NCI-H82 treated with DMSO at 0.1 percent for 48 hours (cell line): ENCODE measurements around the gene MAPK12.
A peak's percentile ranks its signal among the peaks of the same experiment; 100 is the strongest.

Source experiments
- DNase-seq: peaks from one replicate; lab custom pipeline; 2025; ENCODE audit not compliant: unreplicated experiment; lab: John Stamatoyannopoulos, UW

Gene MAPK12

DNA sequence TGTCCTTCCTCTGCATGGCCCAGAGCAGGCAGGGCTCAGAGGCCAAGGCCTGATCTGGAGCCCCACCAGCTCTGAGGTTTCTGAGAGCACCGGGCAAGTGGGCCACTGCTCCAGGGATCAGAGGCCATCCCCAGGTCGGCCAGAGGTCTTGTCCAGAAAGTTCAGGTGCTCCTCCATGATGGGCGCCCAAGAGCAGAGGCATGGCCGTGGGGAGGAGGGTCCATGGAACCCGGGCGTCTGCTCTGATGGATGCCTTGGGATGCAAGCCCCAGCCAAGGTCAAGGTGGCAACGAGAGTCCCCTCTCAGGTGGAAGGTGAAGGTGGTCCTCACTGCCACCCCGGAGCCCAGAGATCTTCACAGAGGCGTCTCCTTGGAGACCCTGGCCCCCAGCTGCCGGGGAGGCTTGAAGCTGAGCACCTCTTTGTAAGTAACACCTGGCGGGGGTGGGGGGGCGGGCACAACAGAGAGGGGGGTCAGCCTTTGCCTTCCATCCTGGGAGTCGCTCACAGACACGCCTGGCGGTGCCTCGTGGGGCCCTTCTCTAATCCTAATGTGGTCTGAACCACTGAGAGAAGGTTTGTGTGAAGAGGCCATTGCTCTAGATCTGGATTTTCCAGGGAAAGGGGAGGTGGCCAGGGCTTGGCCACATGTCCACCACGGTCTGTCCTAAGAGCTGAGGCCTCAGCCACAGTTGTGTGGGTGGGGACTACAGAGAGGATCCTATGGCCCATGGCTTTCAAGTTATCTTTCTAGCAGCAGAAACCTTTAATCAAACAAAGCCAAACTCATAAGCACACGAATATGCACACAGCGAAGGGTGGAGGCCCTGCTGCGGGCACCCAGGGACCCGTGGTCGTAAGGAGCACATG lies 8.2 kb downstream of the MAPK12 start:
- DNase-seq, result no peak

DNA sequence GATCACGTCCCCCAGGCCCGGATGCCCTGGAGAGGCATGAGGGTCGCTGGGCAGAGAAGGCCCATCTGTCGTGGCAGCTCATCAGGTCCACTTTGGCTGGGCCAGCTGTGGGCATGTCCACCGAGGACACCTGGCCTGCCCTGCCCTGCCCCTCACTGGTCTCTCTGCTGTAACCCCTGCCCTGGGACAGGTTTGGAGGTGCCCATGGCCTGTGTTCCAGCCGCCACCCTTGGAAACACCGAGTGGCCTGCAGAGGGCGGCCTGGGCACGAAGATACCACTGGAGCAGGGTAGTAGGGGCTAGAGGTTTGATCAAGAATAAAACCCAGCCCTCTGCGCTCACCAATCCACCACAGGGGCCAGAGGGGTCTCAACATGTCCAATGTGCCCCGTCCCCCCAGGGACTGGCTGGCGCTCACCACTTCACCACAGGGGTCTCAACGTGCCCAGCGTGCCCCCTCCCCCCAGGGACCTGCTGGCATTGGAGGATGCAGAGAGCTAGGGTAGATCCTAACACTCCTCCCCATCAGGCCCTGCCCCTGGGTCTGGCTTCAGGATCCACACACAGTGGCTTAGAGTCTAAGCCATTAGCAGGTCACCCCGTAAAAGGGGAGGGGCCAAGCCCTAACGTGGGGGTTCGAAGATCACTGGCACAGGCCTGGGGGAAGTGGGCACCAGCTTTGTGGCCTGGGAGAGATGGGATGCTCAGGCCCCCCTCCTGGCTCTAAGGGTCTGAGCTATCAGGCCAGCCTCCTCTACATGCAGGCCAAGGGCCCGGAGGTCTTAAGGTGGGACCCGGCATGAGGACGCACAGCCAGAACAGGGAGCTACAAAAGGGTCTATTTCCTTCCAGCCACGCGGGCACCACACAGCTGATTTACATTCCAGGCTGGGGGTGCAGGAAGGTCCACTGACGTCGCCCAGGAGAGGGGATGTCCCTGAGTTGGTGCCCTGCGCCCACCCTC lies 9.1 kb downstream of the MAPK12 start:
- no peak for DNase-seq

- DNase-seq, result no peak
Measured at GRCh38 chr22:50251477-50252081, 9.9 kb downstream of the MAPK12 start.

GRCh38 chr22:50250555-50251476 lies 10.7 kb downstream of the MAPK12 start, which contains the start of gene HDAC10:
Gene HDAC10, minus strand, starts transcription at chr22:50251265. Its CDS starts 233 bp downstream, at chr22:50251032.
- DNase-seq, result no peak

DNA sequence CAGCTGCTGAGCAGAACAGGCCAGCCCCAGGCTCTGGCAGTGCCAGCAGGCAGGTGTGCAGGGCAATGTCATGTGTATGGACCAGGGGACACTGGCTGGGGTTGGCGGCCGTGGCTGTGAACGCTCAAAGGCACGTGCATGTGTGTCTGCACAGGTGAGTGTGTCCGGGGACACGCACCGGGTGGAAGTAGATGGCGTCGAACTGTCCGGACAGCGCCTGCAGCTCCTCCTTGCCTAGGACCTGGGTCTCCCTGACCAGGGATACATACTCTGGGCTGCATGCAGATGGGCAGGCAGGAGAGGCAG lies 11.3 kb downstream of the MAPK12 start:
- DNase-seq, result no peak

DNA sequence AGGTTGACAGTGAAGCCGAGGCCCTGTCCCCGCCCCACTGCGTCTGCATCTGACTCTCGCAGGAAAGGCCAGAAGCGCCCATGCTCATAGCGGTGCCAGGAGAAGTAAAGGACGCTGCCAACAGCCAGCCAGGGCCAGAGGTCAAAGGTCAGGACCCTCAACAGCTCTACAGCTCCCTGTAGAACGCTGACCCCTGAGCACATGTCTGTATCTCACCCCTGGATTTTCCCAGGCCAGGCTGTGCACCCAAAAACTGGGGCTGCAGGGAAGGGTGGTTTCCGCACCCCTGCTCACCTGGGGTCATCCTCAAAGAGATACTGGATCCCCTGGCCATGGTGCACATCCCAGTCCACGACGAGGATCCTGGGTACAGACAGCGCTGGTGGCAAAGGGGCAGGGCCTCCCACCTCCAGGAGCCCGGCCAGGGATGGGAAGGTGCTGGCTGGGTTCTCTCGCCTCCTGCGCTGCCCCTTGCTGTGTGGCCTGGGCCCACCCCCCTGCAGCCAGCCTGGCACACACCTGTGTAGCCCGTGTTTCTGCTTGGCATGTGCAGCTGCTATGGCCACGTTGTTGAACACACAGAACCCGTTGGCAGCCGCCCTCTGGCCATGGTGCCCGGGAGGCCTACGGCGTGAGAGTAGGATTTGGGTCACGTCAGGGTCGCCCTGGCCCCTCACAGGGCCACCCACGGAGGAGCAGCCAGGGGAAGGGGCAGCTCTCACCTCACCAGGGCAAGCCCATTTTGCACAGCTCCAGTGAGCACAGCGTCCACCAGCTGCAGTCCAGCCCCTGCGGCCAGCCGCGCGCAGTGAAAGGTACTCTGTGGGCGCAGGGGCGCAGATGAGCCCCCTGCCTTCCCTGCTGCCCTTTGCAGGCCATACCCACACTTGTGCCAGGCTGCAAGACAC lies 11.9 kb downstream of the MAPK12 start:
- no peak for DNase-seq

DNA sequence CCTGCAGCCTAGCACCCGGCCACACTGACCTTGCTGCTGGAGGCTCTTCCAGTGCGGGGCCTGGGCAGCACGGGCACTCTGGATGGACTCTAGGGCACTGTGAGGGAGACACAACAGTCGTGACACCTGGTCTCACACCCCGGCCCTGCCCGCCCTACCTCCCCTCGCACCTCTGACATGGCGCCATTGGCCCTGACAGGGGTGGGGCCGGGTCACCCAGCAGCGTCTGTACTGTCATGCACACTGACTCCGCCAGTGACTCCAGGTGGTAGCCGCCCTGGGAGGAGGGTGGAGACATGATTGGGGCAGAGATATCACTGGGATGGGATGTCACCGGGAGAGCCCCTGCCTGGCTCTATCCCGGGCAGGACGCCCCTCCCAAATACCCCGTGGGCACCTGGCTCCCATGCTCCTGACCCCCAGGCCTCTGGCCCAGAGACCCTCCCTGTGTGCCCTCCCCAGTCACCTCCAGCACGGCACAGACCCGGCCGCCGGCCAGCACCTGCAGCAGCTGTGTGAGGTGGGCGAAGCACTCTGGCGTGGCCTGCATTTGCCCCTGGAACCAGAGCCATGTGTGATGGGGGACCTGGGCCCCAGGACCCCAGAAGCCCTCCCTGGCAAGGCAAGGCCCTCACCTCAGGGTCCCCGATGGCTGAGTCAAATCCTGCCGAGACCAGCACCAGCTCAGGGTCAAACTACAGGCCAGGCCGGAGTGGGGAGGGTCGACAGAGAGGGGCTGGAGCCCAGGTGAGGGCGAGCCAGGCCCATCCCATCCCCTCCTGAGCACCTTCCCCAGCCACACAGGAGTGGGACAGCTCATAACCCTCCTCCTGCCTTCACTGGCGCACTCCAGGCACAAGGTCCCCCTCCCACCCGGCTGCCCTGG lies 13.0 kb downstream of the MAPK12 start:
- no peak for DNase-seq

DNA sequence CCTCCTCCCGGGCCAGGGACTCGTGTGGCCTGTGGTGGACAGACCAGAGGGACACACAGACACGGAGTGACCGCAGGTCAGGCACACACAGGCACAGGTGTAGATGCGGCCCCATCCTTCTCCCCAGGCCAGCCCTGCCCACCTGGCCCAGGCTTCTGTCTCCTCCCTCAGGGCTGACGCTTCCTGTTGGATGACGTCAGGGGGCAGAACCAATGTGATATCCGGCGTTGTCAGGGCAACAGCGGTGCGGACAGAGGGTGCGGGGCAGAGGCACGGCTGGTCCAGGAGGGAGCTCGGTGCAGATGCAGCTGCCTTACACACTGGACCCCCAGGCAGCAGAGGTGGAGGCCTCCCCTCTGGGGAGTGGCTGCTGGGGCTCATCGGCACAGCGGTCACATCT lies 13.7 kb downstream of the MAPK12 start:
- no peak for DNase-seq

GRCh38 chr22:50246242-50247175 lies 15.0 kb downstream of the MAPK12 start:
- no peak for DNase-seq

- no peak for DNase-seq
Measured at GRCh38 chr22:50245214-50246072, 16.0 kb downstream of the MAPK12 start.

DNA sequence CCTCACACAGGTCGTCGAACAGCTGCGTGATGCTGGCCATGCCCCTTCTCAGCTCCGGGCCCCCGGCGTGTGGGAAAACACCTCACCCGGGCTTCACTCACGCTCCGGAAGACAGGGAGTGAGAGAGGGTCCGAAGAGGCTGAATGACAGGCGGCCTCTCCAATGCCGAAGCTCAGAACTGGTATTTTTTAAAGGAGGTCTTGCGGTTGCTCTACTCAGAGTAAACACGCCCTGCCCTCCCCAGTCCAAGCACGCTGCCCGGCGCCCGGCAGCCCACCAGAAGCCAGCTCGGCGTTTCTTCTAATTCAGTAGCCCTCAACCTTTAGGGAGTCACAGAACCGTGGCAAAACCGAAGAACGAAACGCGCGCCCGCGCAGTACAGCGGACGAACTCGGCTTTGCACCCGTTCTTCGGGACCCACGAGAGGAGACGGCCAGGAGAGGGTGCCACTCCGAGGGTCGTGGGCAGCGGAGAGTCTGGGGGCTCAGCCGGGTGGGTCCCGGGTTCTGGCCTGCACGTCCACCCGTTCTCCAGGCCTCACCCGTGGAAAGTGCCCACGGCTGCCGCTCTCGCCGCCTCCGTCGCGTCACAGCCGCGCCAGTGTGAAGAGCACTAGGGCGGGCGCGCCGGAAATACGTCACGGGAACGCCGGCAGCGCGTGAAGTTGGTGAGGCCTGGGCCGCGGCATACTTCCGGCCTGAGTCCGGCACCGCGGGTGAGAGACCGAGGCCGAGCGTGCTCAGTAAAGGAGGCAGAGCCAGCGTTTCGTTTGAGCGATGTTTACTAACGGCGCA lies 16.9 kb downstream of the MAPK12 start, which contains the start of gene TUBGCP6:
TUBGCP6 (minus strand) TSS at position 604 of the 794 bp plus-strand sequence; CDS start at position 40, 564 bp downstream.
- DNase-seq, result peak; percentile 39

- DNase-seq, result no peak
Measured at GRCh38 chr22:50243685-50244419, 17.6 kb downstream of the MAPK12 start.

- no peak for DNase-seq
Measured at GRCh38 chr22:50242406-50242949, 19.0 kb downstream of the MAPK12 start.

GRCh38 chr22:50238755-50239154 lies 22.7 kb downstream of the MAPK12 start:
- no peak for DNase-seq
